DOHH2 (cell line): ENCODE measurements around the gene CCDC194.

Source experiments
- EZH2phosphoT487 ChIP-seq: fragments of 200-600 bp; sonication (generic); IDR thresholded peaks from 2 replicates; pipeline ENCODE4 v1.6.1; 2017; ENCODE audit warnings: borderline replicate concordance, mild to moderate bottlenecking, antibody characterized with exemption, low read length, moderate library complexity, mixed read lengths
- TF ChIP-seq, protein P1 (sequence below): fragments of 200-600 bp; sonication (generic); IDR thresholded peaks from one replicate; pipeline ENCODE4 v1.5.1; 2014; ENCODE audit warnings: antibody characterized with exemption, mild to moderate bottlenecking, low read depth, low read length; ENCODE audit not compliant: poor library complexity, severe bottlenecking

- TF ChIP-seq, protein P1, sequence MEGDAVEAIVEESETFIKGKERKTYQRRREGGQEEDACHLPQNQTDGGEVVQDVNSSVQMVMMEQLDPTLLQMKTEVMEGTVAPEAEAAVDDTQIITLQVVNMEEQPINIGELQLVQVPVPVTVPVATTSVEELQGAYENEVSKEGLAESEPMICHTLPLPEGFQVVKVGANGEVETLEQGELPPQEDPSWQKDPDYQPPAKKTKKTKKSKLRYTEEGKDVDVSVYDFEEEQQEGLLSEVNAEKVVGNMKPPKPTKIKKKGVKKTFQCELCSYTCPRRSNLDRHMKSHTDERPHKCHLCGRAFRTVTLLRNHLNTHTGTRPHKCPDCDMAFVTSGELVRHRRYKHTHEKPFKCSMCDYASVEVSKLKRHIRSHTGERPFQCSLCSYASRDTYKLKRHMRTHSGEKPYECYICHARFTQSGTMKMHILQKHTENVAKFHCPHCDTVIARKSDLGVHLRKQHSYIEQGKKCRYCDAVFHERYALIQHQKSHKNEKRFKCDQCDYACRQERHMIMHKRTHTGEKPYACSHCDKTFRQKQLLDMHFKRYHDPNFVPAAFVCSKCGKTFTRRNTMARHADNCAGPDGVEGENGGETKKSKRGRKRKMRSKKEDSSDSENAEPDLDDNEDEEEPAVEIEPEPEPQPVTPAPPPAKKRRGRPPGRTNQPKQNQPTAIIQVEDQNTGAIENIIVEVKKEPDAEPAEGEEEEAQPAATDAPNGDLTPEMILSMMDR = no peak
- TF ChIP-seq EZH2phosphoT487 = no peak
Measured at GRCh38 chr19:17398902-17399527, 5.0 kb upstream of the CCDC194 start.
